ENCODE data around the gene CCDC187.
A peak's percentile ranks its signal among the peaks of the same experiment; 100 is the strongest.

The CCDC187 gene

GRCh38 chr9:136229096-136230065, 74.5 kb downstream of the CCDC187 start:
- DNase-seq (ENCODE audit: low read depth in 2 of 3, low spot score in 1 of 3), result no peak

- DNase-seq (ENCODE audit: low read depth in 2 of 3, low spot score in 1 of 3), result no peak
These were observed 75.6 kb downstream of the CCDC187 start for GRCh38 chr9:136228107-136228875.

GRCh38 chr9:136226680-136227407, 77.0 kb downstream of the CCDC187 start:
- no peak for DNase-seq (ENCODE audit: low read depth in 2 of 3, low spot score in 1 of 3)

GRCh38 chr9:136225748-136226679, 77.9 kb downstream of the CCDC187 start:
- peak; percentile 44 to 69 (median 65) for DNase-seq (ENCODE audit: low read depth in 2 of 3, low spot score in 1 of 3)

- no peak for DNase-seq (ENCODE audit: low read depth in 2 of 3, low spot score in 1 of 3)
These were observed 78.5 kb downstream of the CCDC187 start for GRCh38 chr9:136225366-136225747.

DNA sequence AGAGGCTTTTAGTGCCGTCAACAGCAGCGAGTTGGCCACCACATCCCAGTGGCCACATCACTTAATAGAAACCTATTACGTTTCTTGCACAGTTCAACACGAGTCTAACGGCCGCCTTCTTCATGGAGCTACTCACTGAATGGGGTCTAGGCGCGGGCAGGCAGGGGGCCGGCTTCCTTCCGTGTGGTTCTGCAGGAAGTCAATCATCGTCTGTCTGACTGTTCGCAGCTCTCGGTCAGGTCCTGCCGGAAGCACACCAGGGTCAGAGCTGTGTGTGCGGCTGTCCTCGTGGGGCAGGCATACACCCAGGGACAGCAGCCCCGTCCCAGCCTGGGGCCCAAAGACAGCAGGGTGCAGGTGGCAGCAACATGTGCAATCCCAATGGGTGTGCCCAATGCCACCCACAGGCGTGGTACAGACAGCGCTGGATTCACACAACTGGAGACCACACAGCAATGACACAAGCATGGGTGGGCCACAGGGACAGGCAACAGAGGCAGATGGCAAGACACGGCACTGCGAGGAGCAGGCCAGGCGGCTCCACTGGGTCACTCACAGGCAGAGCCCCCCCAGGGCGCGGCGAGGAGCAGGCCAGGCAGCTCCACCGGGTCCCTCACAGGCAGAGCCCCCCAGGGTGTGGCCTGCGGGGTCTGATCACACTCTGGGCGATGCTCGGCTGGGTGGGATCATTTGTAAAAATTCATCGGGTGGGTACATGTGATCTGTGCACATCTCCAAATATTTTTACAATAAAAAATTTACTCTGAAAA, 79.8 kb downstream of the CCDC187 start:
- DNase-seq (ENCODE audit: low read depth in 2 of 3, low spot score in 1 of 3), result no peak

GRCh38 chr9:136222906-136223285, 81.0 kb downstream of the CCDC187 start:
- no peak for DNase-seq (ENCODE audit: low read depth in 2 of 3, low spot score in 1 of 3)

- DNase-seq (ENCODE audit: low read depth in 2 of 3, low spot score in 1 of 3), result no peak
These were observed 81.6 kb downstream of the CCDC187 start for GRCh38 chr9:136222166-136222905.

GRCh38 chr9:136220017-136220729, 83.7 kb downstream of the CCDC187 start:
- DNase-seq (ENCODE audit: low read depth in 2 of 3, low spot score in 1 of 3), result no peak

GRCh38 chr9:136219276-136219675, 84.6 kb downstream of the CCDC187 start:
- DNase-seq (ENCODE audit: low read depth in 2 of 3, low spot score in 1 of 3), result no peak

DNA sequence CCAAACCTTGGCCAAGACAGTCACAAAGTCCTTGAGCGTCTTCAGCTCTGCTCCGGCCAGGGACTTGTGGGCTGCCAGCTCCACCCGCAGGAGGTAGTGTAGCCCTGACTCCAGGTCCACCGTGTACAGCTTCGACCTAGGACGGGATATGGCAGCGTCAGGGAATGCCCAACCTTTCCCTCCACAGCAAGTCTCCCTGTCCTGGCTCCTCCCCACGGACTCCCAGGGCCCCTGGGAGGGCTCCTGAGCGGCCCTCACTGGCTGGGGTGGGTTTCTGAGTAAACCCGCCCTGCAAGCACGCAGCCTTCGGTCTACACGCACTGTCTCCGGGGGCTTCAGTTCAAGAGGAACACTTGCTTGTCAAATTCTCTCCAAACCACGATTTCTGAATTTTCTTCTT, 85.2 kb downstream of the CCDC187 start:
- DNase-seq (ENCODE audit: low read depth in 2 of 3, low spot score in 1 of 3), result no peak

GRCh38 chr9:136218271-136218670, 85.6 kb downstream of the CCDC187 start:
- no peak for DNase-seq (ENCODE audit: low read depth in 2 of 3, low spot score in 1 of 3)

DNA sequence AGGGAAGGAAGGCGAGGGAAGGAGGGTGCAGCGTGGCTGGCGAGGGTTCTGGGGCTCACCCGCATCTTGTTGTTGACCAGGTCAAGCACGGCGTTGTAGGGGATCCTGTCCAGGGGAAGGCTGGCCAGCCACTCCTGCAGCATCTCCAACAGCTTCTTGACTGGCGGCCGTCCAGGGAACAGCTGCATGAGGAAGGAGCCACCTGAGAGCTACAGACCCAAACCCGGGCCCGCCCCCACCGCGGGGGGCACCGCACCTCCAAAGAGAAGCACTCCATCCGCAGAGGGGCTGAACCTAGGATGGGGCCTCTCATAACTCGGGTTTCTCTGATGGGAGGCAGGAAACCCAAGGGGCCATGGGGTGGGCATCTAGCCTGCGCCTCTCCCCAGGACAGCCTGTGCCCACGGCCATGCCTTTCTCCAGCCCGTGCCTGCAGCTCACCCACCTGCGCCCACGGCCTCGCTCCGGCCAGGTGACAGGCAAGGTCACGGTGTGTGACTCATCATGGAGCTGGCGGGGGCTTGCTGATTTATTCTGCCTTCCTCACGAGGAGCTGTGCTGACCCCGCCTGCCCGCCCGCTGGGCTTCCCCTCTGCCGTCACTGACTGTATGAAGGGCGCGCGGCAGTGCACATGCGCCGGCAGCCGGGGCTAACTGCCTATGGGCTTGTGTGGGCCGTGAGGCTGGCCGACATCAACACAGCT, 87.2 kb downstream of the CCDC187 start:
- DNase-seq (ENCODE audit: low read depth in 2 of 3, low spot score in 1 of 3), result no peak

GRCh38 chr9:136213733-136214132, 90.2 kb downstream of the CCDC187 start:
- no peak for DNase-seq (ENCODE audit: low read depth in 2 of 3, low spot score in 1 of 3)

GRCh38 chr9:136212345-136212950, 91.4 kb downstream of the CCDC187 start:
- DNase-seq (ENCODE audit: low read depth in 2 of 3, low spot score in 1 of 3), result no peak

GRCh38 chr9:136211441-136212344, 92.2 kb downstream of the CCDC187 start:
- DNase-seq (ENCODE audit: low read depth in 2 of 3, low spot score in 1 of 3), result no peak
